T-cell (primary cell): ENCODE results near the gene BATF3. TPM values are rescaled to one million over a fixed set of nuclear protein-coding genes. Genes with fewer than 3 reads are reported as not detected.

Source experiments
- ATAC-seq, 4 experiments: fragments of 200-7000 bp in 3 of 4; fragments of 150-1000 bp in 1 of 4; cut with Tn5 transposase; replicated peaks in 1 of 4; 1 replicate in 3 of 4; 2 replicates in 1 of 4; pipeline ENCODE4 v1.10.0; 2021; ENCODE audit warnings: moderate library complexity in 3 of 4, mild to moderate bottlenecking in 2 of 4, moderate number of reproducible peaks in 1 of 4
- CTCF ChIA-PET, 2 donors: fragments of 300-600 bp; sonication (Branson Sonifier 250); formaldehyde crosslinking; loops; one replicate each; lab custom pipeline; 2022; ENCODE audit warnings: antibody characterized with exemption in 2 of 2; lab: Charles Lee
- POLR2A ChIA-PET, 2 donors: fragments of 300-600 bp; sonication (Branson Sonifier 250); formaldehyde crosslinking; loops; one replicate each; lab custom pipeline; 2022; ENCODE audit warnings: antibody characterized with exemption in 2 of 2; lab: Charles Lee
- DNase-seq, 35 experiments: peaks; one replicate each; pipeline versions ENCODE4 v3.0.0 to v3.0.0-alpha.2; 2013 to 2023
- H3K27ac ChIP-seq: one replicate; pipeline ENCODE4 v1.5.1; 2013; ENCODE audit warnings: low read length
- H3K27me3 ChIP-seq, 2 experiments: replicated peaks in 1 of 2; 1 replicate in 1 of 2; 2 replicates in 1 of 2; pipeline versions ENCODE4 v1.6.1 to v1.7.0; 2013; ENCODE audit warnings: low read length in 1 of 2, mixed read lengths in 1 of 2; ENCODE audit not compliant: control insufficient read depth in 2 of 2, insufficient read depth in 2 of 2; ENCODE audit errors: extremely low read depth in 1 of 2
- H3K36me3 ChIP-seq, 2 donors: 1 replicate in 1 of 2; 2 replicates in 1 of 2; pipeline versions ENCODE4 v1.6.1 to v1.7.0; 2013; ENCODE audit warnings: low read length in 1 of 2; ENCODE audit not compliant: control insufficient read depth in 2 of 2, insufficient read depth in 1 of 2; ENCODE audit errors: extremely low read depth in 1 of 2
- H3K4me1 ChIP-seq, 2 experiments: 1 replicate in 1 of 2; 2 replicates in 1 of 2; pipeline versions ENCODE4 v1.6.1 to v1.7.0; 2013; ENCODE audit warnings: low read length in 2 of 2, mixed read lengths in 1 of 2; ENCODE audit not compliant: insufficient read depth in 2 of 2, control insufficient read depth in 1 of 2; ENCODE audit errors: extremely low read depth in 1 of 2
- H3K4me3 ChIP-seq, 2 donors: 1 replicate in 1 of 2; 2 replicates in 1 of 2; pipeline versions ENCODE4 v1.5.1 to v1.7.0; 2013; ENCODE audit warnings: mild to moderate bottlenecking in 2 of 2, low read length in 1 of 2, moderate library complexity in 1 of 2; ENCODE audit not compliant: control insufficient read depth in 1 of 2; ENCODE audit errors: extremely low read depth in 1 of 2
- H3K9me3 ChIP-seq: 2 replicates; pipeline ENCODE4 v1.7.0; 2013
- H3K27ac Mint-ChIP-seq, 2 donors: one replicate each; pipeline ENCODE4 v1.8.0; 2020 to 2021; ENCODE audit warnings: mild to moderate bottlenecking in 2 of 2, mixed read lengths in 2 of 2
- H3K27me3 Mint-ChIP-seq, 2 donors: one replicate each; pipeline ENCODE4 v1.8.0; 2021 to 2022; ENCODE audit warnings: mixed read lengths in 2 of 2
- H3K36me3 Mint-ChIP-seq: one replicate; pipeline ENCODE4 v1.8.0; 2021; ENCODE audit warnings: mixed read lengths
- H3K4me1 Mint-ChIP-seq, 3 donors: one replicate each; pipeline ENCODE4 v1.8.0; 2020 to 2022; ENCODE audit warnings: mixed read lengths in 3 of 3, mild to moderate bottlenecking in 1 of 3
- H3K4me3 Mint-ChIP-seq, 3 donors: one replicate each; pipeline ENCODE4 v1.8.0; 2020 to 2022; ENCODE audit warnings: mild to moderate bottlenecking in 3 of 3, mixed read lengths in 3 of 3, moderate library complexity in 3 of 3
- H3K9me3 Mint-ChIP-seq, 3 donors: one replicate each; pipeline ENCODE4 v1.8.0; 2020 to 2022; ENCODE audit warnings: mixed read lengths in 3 of 3
- WGBS: methylation state at CpG from one replicate; pipeline ENCODE4 v1.1.5; 2013; ENCODE audit warnings: missing lambda C conversion rate; ENCODE audit not compliant: insufficient coverage; 5-methylcytosine and 5-hydroxymethylcytosine counted together
- total RNA-seq, 35 experiments: library from RNA in 6 of 35; stranded (reverse) in 6 of 35; fragments of 120-200 nt in 1 of 35; gene quantifications; one replicate each; pipeline versions ENCODE4 v1.2.1 to v1.2.4 and lab custom pipeline; 2013 to 2026

BATF3 gene
- total RNA-seq, 5 donors from 2014 or later (not counting 1 experiment from before 2014, with no cell fraction given), result 0.30 to 3.2 (median 2.1) TPM

DNA sequence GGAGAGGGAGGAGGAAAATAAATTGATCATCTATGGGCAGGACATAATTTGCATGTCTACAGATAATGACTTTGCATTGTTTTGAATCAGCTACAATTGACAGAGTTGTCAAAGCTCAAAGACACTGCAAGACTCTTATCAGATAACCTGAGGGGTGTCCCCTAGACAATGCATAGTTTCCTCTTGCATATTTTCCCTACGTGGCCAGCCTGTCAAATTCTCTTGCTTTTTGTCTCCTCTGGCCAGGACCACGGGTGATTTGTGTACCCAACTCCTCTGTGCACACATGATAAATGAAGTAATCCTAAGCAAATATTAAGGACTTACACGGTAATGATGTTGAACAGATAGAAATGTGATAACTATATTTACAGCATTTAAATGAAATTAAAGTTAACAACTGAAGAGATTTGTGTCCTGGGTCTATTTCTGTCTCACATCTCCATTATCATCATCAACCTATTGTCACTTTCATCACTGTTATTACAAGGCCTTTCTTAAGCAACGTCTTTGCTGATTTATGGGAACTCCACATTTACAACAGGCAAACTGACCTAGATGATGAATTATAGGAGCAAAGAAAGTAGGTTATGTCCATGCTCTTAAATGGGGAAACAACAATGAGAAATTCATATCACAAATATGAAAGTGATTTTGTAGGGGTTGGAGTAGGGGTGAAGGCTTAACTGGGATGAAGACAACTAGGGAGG is 18.8 kb downstream of the BATF3 start:
- no CpG with 5 or more reads among the region's 4 CpGs for WGBS
- Histone ChIP-seq H3K27me3 (peaks cover 0 to 4% of the 10 kb centered on the region in 2 experiments), H3K4me1 (peaks cover 0 to 24% of the 10 kb centered on the region in 2 experiments), H3K9me3 (no peaks in the 10 kb centered on the region), H3K4me3 (no peak overlapping the region), H3K36me3 (no peaks in the 10 kb centered on the region), H3K27ac (no peak overlapping the region)
- Mint-ChIP-seq H3K36me3 (no peaks in the 10 kb centered on the region), H3K4me3 (no peak overlapping the region), H3K4me1 (peaks cover 16 to 30% (median 16%) of the 10 kb centered on the region in 3 donors), H3K27me3 (peaks cover 5 to 6% of the 10 kb centered on the region in 2 donors), H3K9me3 (no peaks in the 10 kb centered on the region), H3K27ac (no peak overlapping the region)
- ATAC-seq (no peak), DNase-seq (no peak)
- ChIA-PET POLR2A (no interaction called here), CTCF (no interaction called here)

- H3K27me3 ChIP-seq, result no peaks in the 10 kb centered on the region
- WGBS, result 45% methylated on average over 9 of the region's 11 CpGs
- no peak for ATAC-seq
- ChIA-PET POLR2A (interaction anchor here in 1 of 2 donors (0.7 kb wide), 1 partner anchor 246 kb away, joined by 3 read pairs; the partner anchor contains the start of gene NENF), CTCF (interaction anchor here in 1 of 2 donors (1.5 kb wide), 1 partner anchor 103 kb away, joined by 3 read pairs; no protein-coding TSS in a partner anchor)
- Mint-ChIP-seq H3K36me3 (no peaks in the 10 kb centered on the region), H3K4me1 (peaks cover 10 to 25% (median 12%) of the 10 kb centered on the region in 3 donors), H3K27me3 (peaks cover under 1 to 2% of the 10 kb centered on the region in 2 donors), H3K4me3 (no peak overlapping the region), H3K9me3 (no peaks in the 10 kb centered on the region), H3K27ac (no peak overlapping the region)
- peaks cover 0 to 13% of the 10 kb centered on the region in 2 experiments for H3K4me1 ChIP-seq
- H3K27ac ChIP-seq, result no peak overlapping the region
- H3K36me3 ChIP-seq, result no peaks in the 10 kb centered on the region
- no peak overlapping the region for H3K4me3 ChIP-seq
- no peaks in the 10 kb centered on the region for H3K9me3 ChIP-seq
- no peak for DNase-seq
Observed at GRCh38 chr1:212678456-212679410, 20.9 kb downstream of the BATF3 start.

DNA sequence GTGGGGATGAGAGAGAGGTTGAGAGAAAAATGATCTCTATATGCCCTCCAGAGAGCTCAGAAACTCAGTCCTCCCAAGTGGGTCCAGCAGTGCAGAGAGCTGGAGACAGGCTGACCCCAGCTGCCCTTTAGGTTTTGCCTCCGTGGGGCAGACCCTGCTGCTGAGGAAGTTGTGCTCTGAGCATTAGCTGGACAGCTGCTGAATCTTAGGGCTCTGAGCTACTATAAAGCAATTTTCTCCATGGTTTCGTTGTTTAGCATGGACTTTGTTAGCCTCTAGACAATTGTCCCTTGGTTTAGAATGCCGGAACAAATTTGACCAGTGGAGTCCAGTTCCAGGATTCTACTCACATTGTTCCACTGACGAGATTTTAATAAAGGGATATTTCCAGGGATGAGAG is 22.1 kb downstream of the BATF3 start:
- Mint-ChIP-seq H3K9me3 (no peaks in the 10 kb centered on the region), H3K4me1 (peaks cover 0 to 13% (median 0%) of the 10 kb centered on the region in 3 donors), H3K36me3 (no peaks in the 10 kb centered on the region), H3K4me3 (no peak overlapping the region), H3K27ac (no peak overlapping the region), H3K27me3 (peaks cover 0 to 2% of the 10 kb centered on the region in 2 donors)
- Histone ChIP-seq H3K9me3 (no peaks in the 10 kb centered on the region), H3K27ac (no peak overlapping the region), H3K4me1 (peaks cover 0 to 2% of the 10 kb centered on the region in 2 experiments), H3K27me3 (no peaks in the 10 kb centered on the region), H3K4me3 (no peak overlapping the region), H3K36me3 (no peaks in the 10 kb centered on the region)
- WGBS, result 100% methylated on average over 4 of the region's 4 CpGs
- ChIA-PET CTCF (interaction anchor here in 1 of 2 donors (0.6 to 1.5 kb wide), 2 partner anchors 104 to 121 kb away, joined by 3 read pairs; no protein-coding TSS in a partner anchor), POLR2A (no interaction called here)
- ATAC-seq (no peak), DNase-seq (no peak)

- CTCF ChIA-PET, result interaction anchor here in 1 of 2 donors (0.6 to 1.5 kb wide), 3 partner anchors 105 to 200 kb away, joined by 3 read pairs; no protein-coding TSS in a partner anchor
- H3K4me3 Mint-ChIP-seq, result no peak overlapping the region
- 96% methylated on average over 3 of the region's 4 CpGs for WGBS
- Histone ChIP-seq H3K36me3 (no peaks in the 10 kb centered on the region), H3K9me3 (no peaks in the 10 kb centered on the region), H3K27me3 (no peaks in the 10 kb centered on the region), H3K27ac (no peak overlapping the region), H3K4me1 (no peaks in the 10 kb centered on the region), H3K4me3 (no peak overlapping the region)
- H3K4me1 Mint-ChIP-seq, result peaks cover 0 to 13% (median 0%) of the 10 kb centered on the region in 3 donors
- H3K27ac Mint-ChIP-seq, result no peak overlapping the region
- H3K9me3 Mint-ChIP-seq, result no peaks in the 10 kb centered on the region
- H3K27me3 Mint-ChIP-seq, result peaks cover 0 to 2% of the 10 kb centered on the region in 2 donors
- DNase-seq (no peak), ATAC-seq (no peak)
- no peaks in the 10 kb centered on the region for H3K36me3 Mint-ChIP-seq
- POLR2A ChIA-PET, result no interaction called here
Observed at GRCh38 chr1:212677136-212677535, 22.5 kb downstream of the BATF3 start.

DNA sequence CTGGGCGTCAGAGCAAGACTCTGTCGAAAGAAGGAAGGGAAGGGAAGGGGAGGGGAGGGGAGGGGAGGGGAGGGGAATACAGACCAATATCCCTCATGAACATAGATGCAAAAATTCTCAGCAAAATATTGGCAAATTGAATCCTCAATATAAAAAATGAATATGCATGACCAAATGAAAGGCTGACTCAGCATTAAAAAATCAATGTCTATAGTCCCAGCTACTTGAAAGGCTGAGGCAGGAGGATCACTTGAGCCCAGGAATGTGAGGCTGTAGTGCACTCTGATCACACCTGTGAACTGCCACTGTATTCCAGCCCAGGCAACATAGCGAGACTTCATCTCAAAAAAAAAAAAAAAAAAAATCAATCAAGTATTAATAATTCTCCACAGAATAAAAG is 24.0 kb downstream of the BATF3 start:
- H3K9me3 Mint-ChIP-seq, result no peaks in the 10 kb centered on the region
- no peaks in the 10 kb centered on the region for H3K4me1 ChIP-seq
- ChIA-PET POLR2A (no interaction called here), CTCF (interaction anchor here in 1 of 2 donors (0.7 kb wide), 1 partner anchor 26 kb away, joined by 7 read pairs; no protein-coding TSS in a partner anchor)
- no peaks in the 10 kb centered on the region for H3K36me3 ChIP-seq
- no peak overlapping the region for H3K4me3 Mint-ChIP-seq
- H3K9me3 ChIP-seq, result no peaks in the 10 kb centered on the region
- H3K27ac ChIP-seq, result no peak overlapping the region
- H3K27me3 ChIP-seq, result peaks cover 0 to 3% of the 10 kb centered on the region in 2 experiments
- H3K36me3 Mint-ChIP-seq, result no peaks in the 10 kb centered on the region
- WGBS, result no CpG with 5 or more reads among the region's 3 CpGs
- ATAC-seq, result no peak
- peaks cover 0 to 5% (median 0%) of the 10 kb centered on the region in 3 donors for H3K4me1 Mint-ChIP-seq
- no peak overlapping the region for H3K27ac Mint-ChIP-seq
- H3K4me3 ChIP-seq, result no peak overlapping the region
- H3K27me3 Mint-ChIP-seq, result peaks cover 4 to 6% of the 10 kb centered on the region in 2 donors
- DNase-seq, result no peak

GRCh38 chr1:212674872-212675271 is 24.8 kb downstream of the BATF3 start:
- H3K4me1 Mint-ChIP-seq, result peaks cover 0 to 5% (median 0%) of the 10 kb centered on the region in 3 donors
- H3K9me3 Mint-ChIP-seq, result no peaks in the 10 kb centered on the region
- Histone ChIP-seq H3K9me3 (no peaks in the 10 kb centered on the region), H3K4me3 (no peak overlapping the region), H3K4me1 (no peaks in the 10 kb centered on the region), H3K27ac (no peak overlapping the region), H3K27me3 (peaks cover 0 to 3% of the 10 kb centered on the region in 2 experiments), H3K36me3 (no peaks in the 10 kb centered on the region)
- no peak overlapping the region for H3K4me3 Mint-ChIP-seq
- ChIA-PET POLR2A (no interaction called here), CTCF (no interaction called here)
- WGBS, result 100% methylated on average over 3 of the region's 3 CpGs
- no peak for ATAC-seq
- no peak overlapping the region for H3K27ac Mint-ChIP-seq
- peaks cover 7 to 12% of the 10 kb centered on the region in 2 donors for H3K27me3 Mint-ChIP-seq
- no peak for DNase-seq
- H3K36me3 Mint-ChIP-seq, result no peaks in the 10 kb centered on the region
